Measurements from ENCODE around the gene IFI44.

GRCh38 chr1:78649628-78650027, at the start of gene IFI44:
- TF ChIP-seq, protein P1, sequence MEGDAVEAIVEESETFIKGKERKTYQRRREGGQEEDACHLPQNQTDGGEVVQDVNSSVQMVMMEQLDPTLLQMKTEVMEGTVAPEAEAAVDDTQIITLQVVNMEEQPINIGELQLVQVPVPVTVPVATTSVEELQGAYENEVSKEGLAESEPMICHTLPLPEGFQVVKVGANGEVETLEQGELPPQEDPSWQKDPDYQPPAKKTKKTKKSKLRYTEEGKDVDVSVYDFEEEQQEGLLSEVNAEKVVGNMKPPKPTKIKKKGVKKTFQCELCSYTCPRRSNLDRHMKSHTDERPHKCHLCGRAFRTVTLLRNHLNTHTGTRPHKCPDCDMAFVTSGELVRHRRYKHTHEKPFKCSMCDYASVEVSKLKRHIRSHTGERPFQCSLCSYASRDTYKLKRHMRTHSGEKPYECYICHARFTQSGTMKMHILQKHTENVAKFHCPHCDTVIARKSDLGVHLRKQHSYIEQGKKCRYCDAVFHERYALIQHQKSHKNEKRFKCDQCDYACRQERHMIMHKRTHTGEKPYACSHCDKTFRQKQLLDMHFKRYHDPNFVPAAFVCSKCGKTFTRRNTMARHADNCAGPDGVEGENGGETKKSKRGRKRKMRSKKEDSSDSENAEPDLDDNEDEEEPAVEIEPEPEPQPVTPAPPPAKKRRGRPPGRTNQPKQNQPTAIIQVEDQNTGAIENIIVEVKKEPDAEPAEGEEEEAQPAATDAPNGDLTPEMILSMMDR (IDR thresholded peaks at IDR 0.05), result no peak
- TF ChIP-seq RCOR1 (IDR thresholded peaks at IDR 0.05; ENCODE audit: low read length) (no peak), EP300 (IDR thresholded peaks at IDR 0.05; ENCODE audit: borderline replicate concordance in 1 of 2, low read depth in 1 of 2, low read length in 1 of 2) (no peak), RFX5 (IDR thresholded peaks at IDR 0.05; ENCODE audit: low read length) (no peak), JUND (IDR thresholded peaks at IDR 0.05) (no peak), SMC3 (IDR thresholded peaks at IDR 0.05; ENCODE audit: low read depth, low read length) (no peak), RAD21 (IDR thresholded peaks at IDR 0.05; ENCODE audit: low read length) (no peak), RXRA (IDR thresholded peaks at IDR 0.05; ENCODE audit: borderline replicate concordance, low read depth) (no peak), EZH2phosphoT487 (IDR thresholded peaks at IDR 0.05; ENCODE audit: borderline replicate concordance, low read depth) (no peak)
